ENCODE results near the gene USE1.

The USE1 gene

DNA sequence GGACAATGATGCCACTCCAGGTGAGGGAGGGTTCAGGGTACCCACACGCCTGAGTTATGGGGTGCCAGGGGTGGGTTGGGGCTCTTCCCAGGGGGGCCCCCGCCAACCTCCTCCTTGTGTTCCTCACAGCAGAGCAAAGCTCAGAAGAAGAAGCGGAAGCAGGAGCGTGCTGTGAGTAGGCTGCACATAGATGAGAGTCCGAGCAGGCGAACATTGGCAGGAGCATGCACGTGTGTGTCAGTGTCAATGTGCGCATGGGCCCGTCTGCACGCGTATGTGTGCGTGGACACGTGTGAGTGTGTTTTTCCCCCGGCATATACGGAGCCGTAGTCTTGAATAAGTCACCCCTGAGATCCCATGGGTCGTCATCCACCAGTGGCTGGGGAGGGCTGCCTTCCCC lies 12.4 kb upstream of the USE1 start:
- Histone ChIP-seq H3K9me3 (ENCODE audit: control insufficient read depth in 1 of 2, low read length in 2 of 2) (no peaks in the 10 kb centered on the region), H3K4me1 (ENCODE audit: control insufficient read depth in 1 of 2, insufficient read depth in 2 of 2, low read length in 2 of 2) (no peaks in the 10 kb centered on the region), H3K36me3 (ENCODE audit: control insufficient read depth in 1 of 2, insufficient read depth in 2 of 2, low read length in 2 of 2) (peaks cover 26 to 66% of the 10 kb centered on the region in 2 donors), H3K27ac (ENCODE audit: low read depth, low read length) (no peak overlapping the region), H3K4me3 (ENCODE audit: low read depth in 1 of 2, low read length in 2 of 2) (no peak overlapping the region), H3K9ac (ENCODE audit: low read depth in 1 of 2, low read length in 2 of 2) (no peak overlapping the region), H3K27me3 (ENCODE audit: control insufficient read depth in 1 of 2, insufficient read depth in 2 of 2, low read length in 2 of 2) (no peaks in the 10 kb centered on the region)

DNA sequence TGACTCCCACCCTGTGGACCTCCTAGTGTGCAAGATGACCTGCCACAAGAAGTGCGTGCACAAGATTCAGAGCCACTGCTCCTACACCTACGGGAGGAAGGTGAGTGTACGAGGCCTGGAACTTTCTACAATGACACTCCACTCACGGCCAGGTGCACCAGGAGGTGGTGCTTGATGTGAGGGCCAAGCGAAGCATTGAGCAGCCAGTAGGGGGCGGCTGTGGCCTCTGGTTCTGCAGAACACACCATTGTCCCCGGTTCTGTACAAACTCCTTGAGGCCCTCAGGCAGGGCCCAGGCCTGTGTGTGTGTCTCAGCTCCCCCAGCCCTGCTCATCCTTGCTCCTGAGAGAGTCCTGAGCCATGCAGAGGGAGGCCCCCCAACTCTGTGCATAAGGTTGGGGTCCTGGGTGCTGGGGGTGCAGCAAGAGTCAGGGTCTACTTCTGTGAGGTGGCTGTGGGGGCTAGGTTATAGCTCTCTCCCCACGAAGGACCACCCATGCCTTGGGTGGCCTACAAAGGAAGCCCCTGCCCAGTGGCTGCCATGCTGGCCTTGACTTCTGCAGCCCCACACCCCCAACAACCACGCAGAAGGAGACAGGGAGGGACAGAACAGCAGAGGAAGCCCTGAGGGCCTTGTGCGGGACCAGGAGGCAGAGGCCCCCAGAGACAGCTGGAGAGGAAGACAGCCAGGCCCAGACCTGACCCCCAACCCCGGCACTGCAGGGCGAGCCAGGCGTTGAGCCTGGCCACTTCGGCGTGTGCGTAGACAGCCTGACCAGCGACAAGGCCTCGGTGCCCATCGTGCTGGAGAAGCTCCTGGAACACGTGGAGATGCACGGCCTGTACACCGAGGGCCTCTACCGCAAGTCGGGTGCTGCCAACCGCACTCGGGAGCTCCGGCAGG lies 9.7 kb upstream of the USE1 start:
- no peak overlapping the region for H3K27ac ChIP-seq (ENCODE audit: low read depth, low read length)
- H3K9ac ChIP-seq (ENCODE audit: low read depth in 1 of 2, low read length in 2 of 2): no peak overlapping the region
- H3K9me3 ChIP-seq (ENCODE audit: control insufficient read depth in 1 of 2, low read length in 2 of 2): no peaks in the 10 kb centered on the region
- peaks cover 35 to 66% of the 10 kb centered on the region in 2 donors for H3K36me3 ChIP-seq (ENCODE audit: control insufficient read depth in 1 of 2, insufficient read depth in 2 of 2, low read length in 2 of 2)
- H3K4me3 ChIP-seq (ENCODE audit: low read depth in 1 of 2, low read length in 2 of 2): no peak overlapping the region
- H3K27me3 ChIP-seq (ENCODE audit: control insufficient read depth in 1 of 2, insufficient read depth in 2 of 2, low read length in 2 of 2): no peaks in the 10 kb centered on the region
- no peaks in the 10 kb centered on the region for H3K4me1 ChIP-seq (ENCODE audit: control insufficient read depth in 1 of 2, insufficient read depth in 2 of 2, low read length in 2 of 2)

DNA sequence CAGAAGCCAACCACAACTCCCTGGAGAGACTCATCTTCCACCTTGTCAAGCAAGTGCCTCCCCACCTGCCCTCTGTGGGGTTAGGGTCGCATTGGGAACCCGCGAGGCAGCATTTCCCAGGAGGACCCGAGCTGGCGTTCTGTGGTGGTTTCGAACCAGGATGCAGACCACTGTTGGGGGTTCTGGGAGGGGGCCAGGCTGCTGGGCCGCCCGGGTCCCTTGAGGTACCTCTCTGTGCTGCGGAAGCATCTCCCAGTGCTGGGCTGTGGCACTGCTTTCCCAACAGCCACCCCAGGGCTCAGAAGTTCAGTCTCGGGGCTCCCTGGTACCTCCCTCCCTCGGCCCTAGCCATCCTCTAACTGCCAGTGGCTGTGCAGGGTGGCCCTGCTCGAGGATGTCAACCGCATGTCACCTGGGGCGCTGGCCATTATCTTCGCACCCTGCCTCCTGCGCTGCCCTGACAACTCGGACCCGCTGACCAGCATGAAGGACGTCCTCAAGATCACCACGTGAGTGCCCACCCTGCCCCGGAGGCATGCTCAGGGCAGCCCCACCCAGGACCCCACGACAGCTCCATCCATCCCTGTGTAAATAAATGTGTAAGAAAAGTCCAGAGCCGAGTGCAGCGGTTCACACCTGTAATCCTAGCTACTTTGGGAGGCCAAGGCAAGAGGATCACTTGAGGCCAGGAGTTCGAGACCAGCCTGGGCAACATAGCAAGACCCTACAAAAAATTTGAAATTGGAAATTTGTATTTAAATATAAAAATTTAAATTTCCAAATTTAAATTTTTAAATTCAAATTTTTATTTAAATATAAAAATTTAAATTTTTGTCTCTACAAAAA lies 8.2 kb upstream of the USE1 start:
- H3K27me3 ChIP-seq (ENCODE audit: control insufficient read depth in 1 of 2, insufficient read depth in 2 of 2, low read length in 2 of 2): no peaks in the 10 kb centered on the region
- no peak overlapping the region for H3K9ac ChIP-seq (ENCODE audit: low read depth in 1 of 2, low read length in 2 of 2)
- peaks cover 22 to 60% of the 10 kb centered on the region in 2 donors for H3K36me3 ChIP-seq (ENCODE audit: control insufficient read depth in 1 of 2, insufficient read depth in 2 of 2, low read length in 2 of 2)
- no peaks in the 10 kb centered on the region for H3K9me3 ChIP-seq (ENCODE audit: control insufficient read depth in 1 of 2, low read length in 2 of 2)
- no peak overlapping the region for H3K27ac ChIP-seq (ENCODE audit: low read depth, low read length)
- no peak overlapping the region for H3K4me3 ChIP-seq (ENCODE audit: low read depth in 1 of 2, low read length in 2 of 2)
- H3K4me1 ChIP-seq (ENCODE audit: control insufficient read depth in 1 of 2, insufficient read depth in 2 of 2, low read length in 2 of 2): no peaks in the 10 kb centered on the region

DNA sequence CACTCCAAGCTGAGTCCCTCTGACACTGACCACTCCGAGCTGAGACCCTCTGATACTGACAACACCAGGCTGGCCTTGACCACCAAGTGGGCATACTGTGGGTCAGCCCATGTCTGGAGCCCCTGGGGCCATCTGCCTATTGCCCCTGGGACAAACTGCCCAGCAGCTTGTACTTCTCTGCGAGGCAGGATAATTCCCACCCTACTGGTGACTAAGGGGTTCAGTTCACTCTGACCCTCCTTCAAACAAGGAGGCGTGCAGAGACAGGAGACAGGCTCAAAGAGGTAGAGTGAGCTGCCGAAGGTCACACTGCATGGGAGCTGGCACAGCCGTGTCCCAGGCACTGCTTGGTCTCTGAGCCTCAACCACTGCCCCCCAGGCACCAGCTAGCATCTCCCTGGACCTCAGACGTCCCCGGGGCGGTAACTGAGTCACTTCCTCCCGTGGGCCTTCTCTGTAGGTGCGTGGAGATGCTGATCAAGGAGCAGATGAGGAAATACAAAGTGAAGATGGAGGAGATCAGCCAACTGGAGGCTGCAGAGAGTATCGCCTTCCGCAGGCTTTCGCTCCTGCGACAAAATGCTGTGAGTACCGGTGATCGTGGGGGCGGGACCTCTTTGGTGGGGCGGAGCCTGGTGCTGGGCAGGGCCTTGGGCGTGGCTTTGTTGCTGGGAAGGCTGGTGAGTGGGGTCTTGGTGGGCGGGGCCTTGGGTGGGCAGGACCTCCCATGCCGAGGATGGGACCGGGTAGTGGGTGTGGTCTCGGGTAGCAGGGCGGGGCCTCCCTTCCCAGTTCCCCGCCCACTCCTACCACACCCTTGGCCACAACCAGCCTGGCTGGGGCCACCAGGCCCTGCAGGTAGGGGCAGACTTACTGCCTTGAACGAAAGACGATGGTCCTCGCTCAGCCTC lies 5.8 kb upstream of the USE1 start:
- Histone ChIP-seq H3K27ac (ENCODE audit: low read depth, low read length) (no peak overlapping the region), H3K27me3 (ENCODE audit: control insufficient read depth in 1 of 2, insufficient read depth in 2 of 2, low read length in 2 of 2) (no peaks in the 10 kb centered on the region), H3K4me3 (ENCODE audit: low read depth in 1 of 2, low read length in 2 of 2) (no peak overlapping the region), H3K9me3 (ENCODE audit: control insufficient read depth in 1 of 2, low read length in 2 of 2) (no peaks in the 10 kb centered on the region), H3K4me1 (ENCODE audit: control insufficient read depth in 1 of 2, insufficient read depth in 2 of 2, low read length in 2 of 2) (peaks cover 0 to under 1% of the 10 kb centered on the region in 2 donors), H3K9ac (ENCODE audit: low read depth in 1 of 2, low read length in 2 of 2) (no peak overlapping the region), H3K36me3 (ENCODE audit: control insufficient read depth in 1 of 2, insufficient read depth in 2 of 2, low read length in 2 of 2) (peaks cover 13 to 59% of the 10 kb centered on the region in 2 donors)

DNA sequence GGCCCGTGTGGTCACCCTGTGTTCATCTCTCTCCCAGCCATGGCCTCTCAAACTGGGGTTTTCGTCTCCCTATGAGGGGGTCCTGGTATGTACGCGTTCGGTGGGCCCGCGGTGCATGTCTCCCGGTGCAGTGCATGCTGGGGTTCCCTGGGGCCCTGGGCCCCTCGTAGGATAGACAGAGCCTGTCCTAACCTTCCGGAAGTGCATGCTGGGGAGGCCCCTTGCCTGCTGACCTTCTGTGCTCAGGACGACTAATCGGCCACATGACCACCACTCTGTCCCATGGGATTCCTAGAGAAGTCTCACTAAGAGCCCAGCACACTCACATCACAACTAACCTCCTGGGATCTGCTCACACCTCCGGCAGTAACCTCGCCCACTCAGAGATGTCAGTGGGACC lies 4.9 kb upstream of the USE1 start:
- H3K4me1 ChIP-seq (ENCODE audit: control insufficient read depth in 1 of 2, insufficient read depth in 2 of 2, low read length in 2 of 2): peaks cover 6% of the 10 kb centered on the region in 2 donors
- no peaks in the 10 kb centered on the region for H3K9me3 ChIP-seq (ENCODE audit: control insufficient read depth in 1 of 2, low read length in 2 of 2)
- no peaks in the 10 kb centered on the region for H3K27me3 ChIP-seq (ENCODE audit: control insufficient read depth in 1 of 2, insufficient read depth in 2 of 2, low read length in 2 of 2)
- H3K9ac ChIP-seq (ENCODE audit: low read depth in 1 of 2, low read length in 2 of 2): no peak overlapping the region
- H3K36me3 ChIP-seq (ENCODE audit: control insufficient read depth in 1 of 2, insufficient read depth in 2 of 2, low read length in 2 of 2): peaks cover 13 to 56% of the 10 kb centered on the region in 2 donors
- H3K4me3 ChIP-seq (ENCODE audit: low read depth in 1 of 2, low read length in 2 of 2): no peak overlapping the region
- H3K27ac ChIP-seq (ENCODE audit: low read depth, low read length): no peak overlapping the region

DNA sequence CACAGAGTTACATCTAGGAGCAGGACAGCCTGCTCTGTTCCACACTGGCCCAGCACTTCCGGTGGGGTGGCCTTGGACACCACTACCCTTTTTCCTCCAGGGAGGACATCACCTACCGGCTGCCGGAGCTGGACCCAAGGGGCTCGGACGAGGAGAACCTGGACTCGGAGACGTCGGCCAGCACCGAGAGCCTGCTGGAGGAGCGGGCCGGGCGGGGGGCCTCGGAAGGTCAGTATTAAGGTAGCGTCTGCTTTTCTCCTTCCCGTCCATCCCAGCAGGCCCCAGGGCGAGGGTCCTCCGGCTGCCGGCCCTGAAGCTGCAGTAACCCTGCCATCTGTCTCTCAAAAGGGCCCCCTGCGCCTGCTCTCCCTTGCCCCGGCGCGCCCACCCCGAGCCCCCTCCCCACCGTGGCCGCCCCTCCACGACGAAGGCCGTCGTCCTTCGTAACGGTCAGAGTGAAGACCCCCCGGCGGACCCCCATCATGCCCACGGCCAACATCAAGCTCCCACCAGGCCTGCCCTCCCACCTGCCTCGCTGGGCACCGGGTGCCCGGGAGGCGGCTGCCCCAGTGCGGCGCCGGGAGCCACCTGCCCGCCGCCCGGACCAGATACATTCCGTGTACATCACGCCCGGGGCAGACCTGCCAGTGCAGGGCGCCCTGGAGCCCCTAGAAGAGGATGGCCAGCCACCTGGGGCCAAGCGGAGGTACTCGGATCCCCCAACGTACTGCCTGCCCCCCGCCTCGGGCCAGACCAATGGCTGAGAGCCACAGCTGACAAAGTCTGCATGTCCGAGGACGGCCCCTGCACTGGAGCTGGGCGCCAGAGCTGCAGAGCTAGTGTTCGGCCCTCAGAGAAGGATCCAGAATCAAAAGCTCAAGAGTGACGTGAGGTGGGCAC lies 3.4 kb upstream of the USE1 start:
- no peak overlapping the region for H3K4me3 ChIP-seq (ENCODE audit: low read depth in 1 of 2, low read length in 2 of 2)
- peaks cover 12 to 14% of the 10 kb centered on the region in 2 donors for H3K4me1 ChIP-seq (ENCODE audit: control insufficient read depth in 1 of 2, insufficient read depth in 2 of 2, low read length in 2 of 2)
- H3K9ac ChIP-seq (ENCODE audit: low read depth in 1 of 2, low read length in 2 of 2): no peak overlapping the region
- H3K27me3 ChIP-seq (ENCODE audit: control insufficient read depth in 1 of 2, insufficient read depth in 2 of 2, low read length in 2 of 2): no peaks in the 10 kb centered on the region
- no peak overlapping the region for H3K27ac ChIP-seq (ENCODE audit: low read depth, low read length)
- no peaks in the 10 kb centered on the region for H3K9me3 ChIP-seq (ENCODE audit: control insufficient read depth in 1 of 2, low read length in 2 of 2)
- peaks cover 13 to 44% of the 10 kb centered on the region in 2 donors for H3K36me3 ChIP-seq (ENCODE audit: control insufficient read depth in 1 of 2, insufficient read depth in 2 of 2, low read length in 2 of 2)

DNA sequence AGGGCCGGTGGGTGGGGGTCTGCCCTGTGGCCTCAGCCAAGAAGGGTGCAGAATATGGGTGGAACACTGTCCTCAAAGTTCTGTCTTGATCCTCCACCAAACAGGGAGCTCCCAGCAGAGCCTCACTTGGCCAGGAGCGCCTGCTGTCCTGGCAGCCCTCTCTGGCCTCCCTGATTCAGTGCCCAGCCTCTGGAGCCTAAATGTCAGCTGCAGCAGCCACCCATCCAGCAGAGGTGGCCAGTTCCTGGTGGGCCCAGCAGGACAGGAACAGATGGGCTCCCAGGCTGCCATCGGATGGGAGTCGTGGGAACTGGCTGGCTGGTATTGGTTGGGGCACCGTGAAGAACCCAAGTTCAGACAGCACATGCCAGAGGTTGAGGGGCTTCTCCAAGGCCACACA lies 1.8 kb upstream of the USE1 start:
- Histone ChIP-seq H3K9ac (ENCODE audit: low read depth in 1 of 2, low read length in 2 of 2) (no peak overlapping the region), H3K27me3 (ENCODE audit: control insufficient read depth in 1 of 2, insufficient read depth in 2 of 2, low read length in 2 of 2) (no peaks in the 10 kb centered on the region), H3K36me3 (ENCODE audit: control insufficient read depth in 1 of 2, insufficient read depth in 2 of 2, low read length in 2 of 2) (peaks cover 13 to 54% of the 10 kb centered on the region in 2 donors), H3K27ac (ENCODE audit: low read depth, low read length) (no peak overlapping the region), H3K4me3 (ENCODE audit: low read depth in 1 of 2, low read length in 2 of 2) (no peak overlapping the region), H3K4me1 (ENCODE audit: control insufficient read depth in 1 of 2, insufficient read depth in 2 of 2, low read length in 2 of 2) (peaks cover 12 to 14% of the 10 kb centered on the region in 2 donors), H3K9me3 (ENCODE audit: control insufficient read depth in 1 of 2, low read length in 2 of 2) (no peaks in the 10 kb centered on the region)

DNA sequence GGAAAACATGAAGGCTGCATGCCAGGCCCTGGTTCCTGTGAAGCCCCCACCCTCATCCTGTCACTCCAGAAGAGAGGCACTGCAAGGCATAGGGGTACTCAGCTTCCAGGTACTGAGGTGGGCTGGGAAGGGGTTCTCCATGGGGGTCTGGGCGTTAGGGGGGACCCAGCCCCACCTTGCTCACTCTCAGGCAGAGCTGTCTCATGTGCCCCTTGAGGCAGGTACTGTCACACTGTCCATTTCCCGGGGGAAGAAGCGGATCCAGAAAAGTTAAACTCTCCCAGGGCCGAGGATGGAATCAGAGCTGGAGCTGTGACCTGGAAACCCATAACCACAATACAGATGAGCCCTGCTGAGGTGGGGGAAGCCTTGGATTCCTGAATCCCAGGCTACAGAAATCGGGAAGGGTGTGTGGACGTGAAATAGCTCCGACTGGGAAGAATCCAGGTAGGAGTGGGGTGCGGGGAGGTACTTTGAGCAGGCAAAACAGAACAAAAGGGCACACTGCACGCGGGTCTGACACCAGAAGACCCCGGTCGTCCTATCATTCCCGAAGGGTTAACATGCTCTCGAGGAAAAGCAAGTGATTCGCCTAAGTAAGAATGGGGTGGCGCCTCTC lies 540 bp upstream of the USE1 start:
- Histone ChIP-seq H3K36me3 (ENCODE audit: control insufficient read depth in 1 of 2, insufficient read depth in 2 of 2, low read length in 2 of 2) (peaks cover 11 to 51% of the 10 kb centered on the region in 2 donors), H3K9ac (ENCODE audit: low read depth in 1 of 2, low read length in 2 of 2) (peak overlapping the region; percentile 64 to 73)

More for the DNA sequence above, 540 bp upstream of the USE1 start:
- Histone ChIP-seq H3K27me3 (ENCODE audit: control insufficient read depth in 1 of 2, insufficient read depth in 2 of 2, low read length in 2 of 2) (no peaks in the 10 kb centered on the region), H3K27ac (ENCODE audit: low read depth, low read length) (peak overlapping the region; percentile 94), H3K9me3 (ENCODE audit: control insufficient read depth in 1 of 2, low read length in 2 of 2) (no peaks in the 10 kb centered on the region), H3K4me3 (ENCODE audit: low read depth in 1 of 2, low read length in 2 of 2) (peak overlapping the region; percentile 76 to 87), H3K4me1 (ENCODE audit: control insufficient read depth in 1 of 2, insufficient read depth in 2 of 2, low read length in 2 of 2) (peaks cover 12 to 14% of the 10 kb centered on the region in 2 donors)
